ENCODE measurements around the gene RBM48. TPM values are rescaled to one million over a fixed set of nuclear protein-coding genes. Genes with fewer than 3 reads are reported as not detected.
A peak's percentile ranks its signal among the peaks of the same experiment; 100 is the strongest.

Gene RBM48
- total RNA-seq, 2 experiments from 2014 or later: 13.9 to 16.4 TPM

DNA sequence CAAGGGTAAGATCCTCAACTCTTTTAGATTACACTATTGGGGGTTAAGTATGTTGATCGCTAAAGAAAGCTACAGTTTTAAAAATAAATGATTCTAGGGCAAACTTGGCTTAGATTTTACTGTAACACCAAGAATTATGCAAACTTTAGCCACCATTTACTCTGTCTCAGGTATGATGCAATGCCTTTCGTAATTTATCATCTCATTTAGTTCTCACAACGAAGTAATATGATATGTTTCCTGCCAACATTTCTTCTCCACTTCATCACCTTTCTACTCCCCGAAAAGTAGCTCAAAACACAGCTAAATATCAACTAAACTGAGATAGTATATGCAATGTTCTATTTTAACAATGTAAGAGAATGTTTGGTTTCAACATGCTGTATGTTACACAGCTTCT is 40.5 kb downstream of the RBM48 start:
- no peak for DNase-seq
- Mint-ChIP-seq H3K9me3 (no peaks in the 10 kb centered on the region), H3K36me3 (peaks cover 19% of the 10 kb centered on the region), H3K27ac (no peak overlapping the region), H3K4me3 (no peak overlapping the region), H3K4me1 (peaks cover under 1% of the 10 kb centered on the region), H3K27me3 (no peaks in the 10 kb centered on the region)

DNA sequence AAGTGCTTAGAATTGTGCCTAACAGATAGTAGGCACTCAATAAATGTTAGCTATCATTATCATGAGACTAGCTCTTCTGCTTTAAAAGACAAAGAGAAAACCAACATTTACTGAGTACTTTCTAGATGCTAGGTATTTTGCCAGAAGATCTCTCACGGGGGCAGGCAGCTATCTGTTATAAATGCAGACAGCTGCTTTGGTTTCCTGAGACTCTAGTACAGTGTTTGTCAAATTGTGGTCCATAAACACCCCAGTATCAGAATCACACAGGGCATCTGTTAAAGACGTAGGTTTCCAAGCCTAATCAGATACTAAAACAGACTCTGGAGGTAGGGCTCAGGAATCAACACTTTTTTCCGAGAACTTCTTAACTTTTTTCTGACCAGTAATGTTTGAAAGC is 47.7 kb downstream of the RBM48 start:
- H3K4me1 Mint-ChIP-seq: peaks cover 4% of the 10 kb centered on the region
- H3K27ac Mint-ChIP-seq: no peak overlapping the region
- H3K27me3 Mint-ChIP-seq: no peaks in the 10 kb centered on the region
- peaks cover 26% of the 10 kb centered on the region for H3K36me3 Mint-ChIP-seq
- DNase-seq: no peak
- H3K9me3 Mint-ChIP-seq: no peaks in the 10 kb centered on the region
- H3K4me3 Mint-ChIP-seq: no peak overlapping the region

DNA sequence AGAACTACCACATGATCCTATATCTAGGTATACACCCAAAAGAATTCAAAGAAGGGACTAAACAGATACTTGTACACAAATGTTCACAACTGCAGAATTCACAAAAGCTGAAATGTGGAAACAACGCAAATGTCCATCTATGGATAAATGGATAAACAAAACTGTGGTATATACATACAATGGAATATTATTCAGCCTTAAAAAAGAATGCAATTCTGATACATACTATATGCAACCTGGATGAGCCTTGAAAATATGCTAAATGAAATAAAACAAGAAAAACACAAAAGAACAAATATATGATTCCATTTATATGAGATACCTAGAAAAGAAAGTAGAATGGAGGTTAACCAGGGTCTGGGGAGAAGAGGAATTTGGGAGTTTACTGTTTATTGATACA is 54.4 kb downstream of the RBM48 start:
- H3K4me1 Mint-ChIP-seq: peaks cover 40% of the 10 kb centered on the region
- no peak overlapping the region for H3K4me3 Mint-ChIP-seq
- H3K27ac Mint-ChIP-seq: no peak overlapping the region
- DNase-seq: no peak
- peaks cover 7% of the 10 kb centered on the region for H3K9me3 Mint-ChIP-seq
- H3K27me3 Mint-ChIP-seq: no peaks in the 10 kb centered on the region
- H3K36me3 Mint-ChIP-seq: peaks cover 38% of the 10 kb centered on the region

GRCh38 chr7:92584953-92585352 is 56.4 kb downstream of the RBM48 start:
- no peak for DNase-seq
- peaks cover 48% of the 10 kb centered on the region for H3K36me3 Mint-ChIP-seq
- H3K27ac Mint-ChIP-seq: peak overlapping the region; percentile 62
- H3K4me3 Mint-ChIP-seq: no peak overlapping the region
- H3K9me3 Mint-ChIP-seq: peaks cover 9% of the 10 kb centered on the region
- no peaks in the 10 kb centered on the region for H3K27me3 Mint-ChIP-seq
- H3K4me1 Mint-ChIP-seq: peaks cover 56% of the 10 kb centered on the region

- no peak for DNase-seq
- peaks cover 48% of the 10 kb centered on the region for H3K36me3 Mint-ChIP-seq
- H3K9me3 Mint-ChIP-seq: peaks cover 9% of the 10 kb centered on the region
- H3K4me3 Mint-ChIP-seq: peak overlapping the region; percentile 23
- H3K27ac Mint-ChIP-seq: peak overlapping the region; percentile 7
- peaks cover 58% of the 10 kb centered on the region for H3K4me1 Mint-ChIP-seq
- H3K27me3 Mint-ChIP-seq: no peaks in the 10 kb centered on the region
Observed at GRCh38 chr7:92586403-92586802, 57.8 kb downstream of the RBM48 start.

GRCh38 chr7:92586841-92587240 is 58.2 kb downstream of the RBM48 start:
- no peaks in the 10 kb centered on the region for H3K27me3 Mint-ChIP-seq
- peaks cover 58% of the 10 kb centered on the region for H3K4me1 Mint-ChIP-seq
- peak overlapping the region; percentile 7 for H3K27ac Mint-ChIP-seq
- H3K9me3 Mint-ChIP-seq: peaks cover 9% of the 10 kb centered on the region
- H3K4me3 Mint-ChIP-seq: peak overlapping the region; percentile 45
- DNase-seq: no peak
- H3K36me3 Mint-ChIP-seq: peaks cover 48% of the 10 kb centered on the region

Other genes starting within 250 kb of the RBM48 start
- 10 to 100 TPM; 14.9 to 15.1 TPM for gene GATAD1, start 81.3 kb upstream of the RBM48 start, total RNA-seq
- not detected for gene ERVW-1, start 50.8 kb upstream of the RBM48 start, total RNA-seq
- 10 to 100 TPM; 16.7 to 17.8 TPM for gene PEX1, start 275 bp upstream of the RBM48 start, total RNA-seq
- gene FAM133B, start 61.6 kb downstream of the RBM48 start, total RNA-seq: 10 to 100 TPM; 32.1 to 36.3 TPM

Measured in activated naive CD8-positive, alpha-beta T cell treated with anti-CD3 and anti-CD28 coated beads for 36 hours (primary cell).